HuH-7.5 (cell line): Measurements from ENCODE around the gene EXOSC1.
"Not testable (repeated sequence)": the region's sequence is repeated elsewhere in the genome, so short reads cannot be mapped to it uniquely, and the experiment has no call there.

Experiments used
- DNase-seq: peaks from one replicate; pipeline ENCODE4 v3.0.0; 2011; ENCODE audit warnings: low spot score

EXOSC1 gene

GRCh38 chr10:97459111-97459510 lies 13.3 kb upstream of the EXOSC1 start:
- DNase-seq: no peak

- DNase-seq: no peak
These were observed 10.9 kb upstream of the EXOSC1 start for GRCh38 chr10:97456686-97457065.

- DNase-seq: no peak
These were observed 10.4 kb upstream of the EXOSC1 start for GRCh38 chr10:97456034-97456685.

GRCh38 chr10:97454330-97455036 lies 8.7 kb upstream of the EXOSC1 start:
- DNase-seq: no peak

GRCh38 chr10:97452352-97452751 lies 6.5 kb upstream of the EXOSC1 start:
- no peak for DNase-seq

GRCh38 chr10:97451605-97452004 lies 5.8 kb upstream of the EXOSC1 start:
- no peak for DNase-seq

- DNase-seq: no peak
These were observed 5.0 kb upstream of the EXOSC1 start for GRCh38 chr10:97450828-97451227.

GRCh38 chr10:97445357-97445721 lies 467 bp downstream of the EXOSC1 start:
- DNase-seq: no peak

GRCh38 chr10:97444212-97444611 lies 1.6 kb downstream of the EXOSC1 start:
- no peak for DNase-seq

- no peak for DNase-seq
These were observed 3.5 kb downstream of the EXOSC1 start for GRCh38 chr10:97442277-97442676.

- DNase-seq: no peak
These were observed 10.6 kb downstream of the EXOSC1 start for GRCh38 chr10:97435211-97435610.

- DNase-seq: no peak
These were observed 11.2 kb downstream of the EXOSC1 start for GRCh38 chr10:97434557-97434956.

- DNase-seq: no peak
These were observed 11.8 kb downstream of the EXOSC1 start for GRCh38 chr10:97434055-97434454.

- no peak for DNase-seq
These were observed 17.2 kb downstream of the EXOSC1 start for GRCh38 chr10:97428572-97428981.

GRCh38 chr10:97427571-97428179 lies 18.1 kb downstream of the EXOSC1 start:
- DNase-seq: no peak

- DNase-seq: no peak
These were observed 18.8 kb downstream of the EXOSC1 start for GRCh38 chr10:97426776-97427570.

GRCh38 chr10:97425964-97426775 lies 19.6 kb downstream of the EXOSC1 start, which contains the start of gene PGAM1:
PGAM1 (plus strand) TSS chr10:97426191; CDS start chr10:97426308, 117 bp downstream.
- DNase-seq: peak; percentile 97

- not testable (repeated sequence) for DNase-seq
These were observed 22.1 kb downstream of the EXOSC1 start for GRCh38 chr10:97423757-97424098.

GRCh38 chr10:97416565-97416964 lies 29.2 kb downstream of the EXOSC1 start:
- DNase-seq: no peak

GRCh38 chr10:97412891-97413304 lies 32.9 kb downstream of the EXOSC1 start:
- no peak for DNase-seq

GRCh38 chr10:97411406-97411805 lies 34.4 kb downstream of the EXOSC1 start:
- DNase-seq: no peak

- DNase-seq: no peak
These were observed 37.3 kb downstream of the EXOSC1 start for GRCh38 chr10:97408496-97408992.
